Lung (tissue), 12 donors: Measurements from ENCODE around the gene NT5C1B. TPM values are rescaled to one million over a fixed set of nuclear protein-coding genes. Genes with fewer than 3 reads are reported as not detected.
A peak's percentile ranks its signal among the peaks of the same experiment; 100 is the strongest.

Experiments used
- ATAC-seq: fragments of 200-7000 bp; cut with Tn5 transposase; one replicate; pipeline ENCODE4 v1.9.1; 2020; ENCODE audit warnings: moderate number of reproducible peaks; ENCODE audit not compliant: insufficient read depth, low FRiP score
- DNase-seq, 3 donors: peaks; one replicate each; pipeline ENCODE4 v3.0.0-alpha.2; 2013 to 2017
- H3K27ac ChIP-seq, 2 donors: one replicate each; pipeline ENCODE4 v1.5.1; 2013; ENCODE audit warnings: mild to moderate bottlenecking in 2 of 2, moderate library complexity in 2 of 2, control low read depth in 1 of 2, inconsistent platforms in 1 of 2, low read depth in 1 of 2, low read length in 1 of 2
- H3K27me3 ChIP-seq, 3 donors: one replicate each; pipeline ENCODE4 v1.5.1; 2013; ENCODE audit warnings: low read length in 2 of 3; ENCODE audit not compliant: control insufficient read depth in 3 of 3, insufficient read depth in 3 of 3
- H3K36me3 ChIP-seq, 4 donors: one replicate each; pipeline ENCODE4 v1.5.1; 2013; ENCODE audit warnings: low read length in 4 of 4, mild to moderate bottlenecking in 1 of 4, moderate library complexity in 1 of 4; ENCODE audit not compliant: control insufficient read depth in 4 of 4, insufficient read depth in 4 of 4
- H3K4me1 ChIP-seq, 5 donors: one replicate each; pipeline ENCODE4 v1.5.1; 2013; ENCODE audit warnings: low read length in 5 of 5, mild to moderate bottlenecking in 2 of 5, moderate library complexity in 1 of 5; ENCODE audit not compliant: control insufficient read depth in 5 of 5, insufficient read depth in 5 of 5
- H3K4me3 ChIP-seq: one replicate; pipeline ENCODE4 v1.5.1; 2013; ENCODE audit warnings: mild to moderate bottlenecking, control low read depth, moderate library complexity
- H3K9ac ChIP-seq, 2 donors: one replicate each; pipeline ENCODE4 v1.5.1; 2013; ENCODE audit warnings: low read length in 2 of 2, control low read depth in 1 of 2; ENCODE audit not compliant: insufficient read depth in 1 of 2
- H3K9me3 ChIP-seq, 4 donors: one replicate each; pipeline ENCODE4 v1.5.1; 2013; ENCODE audit warnings: low read length in 3 of 4, mild to moderate bottlenecking in 1 of 4, moderate library complexity in 1 of 4; ENCODE audit not compliant: control insufficient read depth in 4 of 4, insufficient read depth in 3 of 4
- WGBS, 2 donors: extraction: QIAGEN DNeasy Blood & Tissue Kit; methylation state at CpG; one replicate each; pipeline ENCODE4 v1.1.7; 2013; 5-methylcytosine and 5-hydroxymethylcytosine counted together
- polyA plus RNA-seq, 2 donors: library from polyadenylated mRNA; stranded (reverse); fragments of 200-250 nt; gene quantifications; one replicate each; pipeline ENCODE4 v1.2.1, GENCODE V29; 2013
- total RNA-seq, 2 donors: library from RNA; depleted of rRNA in 1 of 2; stranded (reverse); fragments of >200 nt in 1 of 2; gene quantifications; one replicate each; pipeline ENCODE4 v1.2.1, GENCODE V29; 2014 to 2021
- TF ChIP-seq, protein P1 (sequence below): IDR thresholded peaks from 2 replicates; pipeline ENCODE4 v1.5.1; 2012; ENCODE audit warnings: mild to moderate bottlenecking; ENCODE audit errors: control extremely low read depth, extremely low read depth
- donor health status: control.
- donor health status: control.
- donor health status: Bipolar disorder and iron deficiency.
- donor health status: healthy.
- donor health status: DM: yes; HTN: yes; CAD: no.

The NT5C1B gene
- total and polyA plus RNA-seq, 4 donors = not detected

DNA sequence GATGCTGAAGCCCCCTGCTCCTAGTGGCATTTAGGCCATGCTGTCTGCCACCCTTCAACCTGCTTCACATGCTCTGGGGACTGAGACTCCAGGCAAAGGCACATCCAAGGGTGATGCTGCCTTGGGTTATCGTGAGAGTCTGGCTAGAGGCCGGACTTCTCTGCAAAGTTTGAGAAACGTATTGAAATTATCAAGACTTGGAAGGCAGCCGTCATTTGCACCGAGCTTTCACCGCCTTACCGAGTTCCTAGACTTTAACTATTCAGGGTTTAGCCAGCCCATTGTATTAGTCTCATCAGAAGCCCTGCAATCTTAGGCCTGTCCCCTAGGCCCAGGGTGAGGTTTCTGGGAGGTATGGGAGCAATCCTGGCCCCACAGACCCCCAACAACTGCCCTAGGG lies 62.9 kb downstream of the NT5C1B start:
- Histone ChIP-seq H3K27me3 (no peaks in the 10 kb centered on the region), H3K4me3 (no peak overlapping the region), H3K9me3 (no peaks in the 10 kb centered on the region), H3K4me1 (peaks cover 0 to 25% (median 3%) of the 10 kb centered on the region in 5 donors), H3K36me3 (no peaks in the 10 kb centered on the region), H3K27ac (peak overlapping the region in 1 of 2 donors; percentile 75), H3K9ac (no peak overlapping the region)
- 74 to 78% methylated on average over 7 of the region's 7 CpGs for WGBS, 2 donors
- TF ChIP-seq, protein P1, sequence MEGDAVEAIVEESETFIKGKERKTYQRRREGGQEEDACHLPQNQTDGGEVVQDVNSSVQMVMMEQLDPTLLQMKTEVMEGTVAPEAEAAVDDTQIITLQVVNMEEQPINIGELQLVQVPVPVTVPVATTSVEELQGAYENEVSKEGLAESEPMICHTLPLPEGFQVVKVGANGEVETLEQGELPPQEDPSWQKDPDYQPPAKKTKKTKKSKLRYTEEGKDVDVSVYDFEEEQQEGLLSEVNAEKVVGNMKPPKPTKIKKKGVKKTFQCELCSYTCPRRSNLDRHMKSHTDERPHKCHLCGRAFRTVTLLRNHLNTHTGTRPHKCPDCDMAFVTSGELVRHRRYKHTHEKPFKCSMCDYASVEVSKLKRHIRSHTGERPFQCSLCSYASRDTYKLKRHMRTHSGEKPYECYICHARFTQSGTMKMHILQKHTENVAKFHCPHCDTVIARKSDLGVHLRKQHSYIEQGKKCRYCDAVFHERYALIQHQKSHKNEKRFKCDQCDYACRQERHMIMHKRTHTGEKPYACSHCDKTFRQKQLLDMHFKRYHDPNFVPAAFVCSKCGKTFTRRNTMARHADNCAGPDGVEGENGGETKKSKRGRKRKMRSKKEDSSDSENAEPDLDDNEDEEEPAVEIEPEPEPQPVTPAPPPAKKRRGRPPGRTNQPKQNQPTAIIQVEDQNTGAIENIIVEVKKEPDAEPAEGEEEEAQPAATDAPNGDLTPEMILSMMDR = no peak
- no peak for ATAC-seq
- DNase-seq = peak in 1 of 3 donors; percentile 50

DNA sequence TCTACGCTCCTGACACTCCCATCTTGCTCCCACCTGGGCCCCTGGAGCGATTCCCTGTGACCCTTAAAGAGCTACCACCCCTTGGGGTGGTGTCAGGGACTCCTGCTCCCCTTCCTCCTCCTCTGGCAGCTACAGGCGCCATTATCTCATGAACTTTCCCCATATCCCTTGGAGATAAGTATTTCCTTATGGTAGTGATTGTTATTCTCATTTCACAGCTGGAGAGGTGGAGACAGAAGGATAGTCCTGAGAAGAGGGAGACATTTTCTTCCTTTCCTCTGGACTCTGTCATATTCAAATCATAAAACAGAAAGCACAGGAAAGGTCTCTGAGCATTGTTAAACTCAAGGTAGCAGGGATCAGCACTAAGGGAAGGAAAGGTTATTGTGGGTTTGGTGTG lies 63.5 kb downstream of the NT5C1B start:
- TF ChIP-seq, protein P1 = no peak
- Histone ChIP-seq H3K27me3 (no peaks in the 10 kb centered on the region), H3K4me1 (peaks cover under 1 to 31% (median 3%) of the 10 kb centered on the region in 5 donors), H3K9me3 (no peaks in the 10 kb centered on the region), H3K4me3 (no peak overlapping the region), H3K36me3 (no peaks in the 10 kb centered on the region), H3K9ac (no peak overlapping the region), H3K27ac (peak overlapping the region in 1 of 2 donors; percentile 88)
- DNase-seq (no peak), ATAC-seq (no peak)
- WGBS, 2 donors = 91% methylated on average over 3 of the region's 3 CpGs

DNA sequence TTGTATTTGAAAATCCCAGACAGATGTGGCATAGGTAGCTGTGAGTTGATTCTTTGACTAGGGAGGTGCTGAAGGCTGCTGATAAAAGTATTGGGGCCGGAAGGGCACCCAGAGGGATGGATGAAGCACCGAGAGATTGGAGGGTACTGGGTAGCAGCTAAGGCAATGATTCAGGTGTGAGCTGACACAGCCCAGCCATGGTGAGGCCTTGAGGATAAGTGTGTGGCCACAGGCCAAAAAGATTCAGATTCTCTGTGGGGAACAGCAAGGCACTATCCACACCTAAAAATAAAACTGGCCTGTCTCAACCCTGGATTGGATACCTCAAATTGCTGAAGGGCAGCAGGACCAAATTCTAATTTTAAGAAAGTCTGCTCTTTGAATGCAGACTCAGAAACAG lies 64.1 kb downstream of the NT5C1B start:
- Histone ChIP-seq H3K4me1 (peaks cover 1 to 37% (median 7%) of the 10 kb centered on the region in 5 donors), H3K36me3 (no peaks in the 10 kb centered on the region), H3K27ac (peak overlapping the region in 1 of 2 donors; percentile 40), H3K27me3 (no peaks in the 10 kb centered on the region), H3K9ac (no peak overlapping the region), H3K4me3 (no peak overlapping the region), H3K9me3 (no peaks in the 10 kb centered on the region)
- WGBS, 2 donors = 87 to 88% methylated on average over 2 of the region's 2 CpGs
- DNase-seq (no peak), ATAC-seq (no peak)
- TF ChIP-seq, protein P1 = no peak
